Measurements from ENCODE around the gene RPS6KB2.

DNA sequence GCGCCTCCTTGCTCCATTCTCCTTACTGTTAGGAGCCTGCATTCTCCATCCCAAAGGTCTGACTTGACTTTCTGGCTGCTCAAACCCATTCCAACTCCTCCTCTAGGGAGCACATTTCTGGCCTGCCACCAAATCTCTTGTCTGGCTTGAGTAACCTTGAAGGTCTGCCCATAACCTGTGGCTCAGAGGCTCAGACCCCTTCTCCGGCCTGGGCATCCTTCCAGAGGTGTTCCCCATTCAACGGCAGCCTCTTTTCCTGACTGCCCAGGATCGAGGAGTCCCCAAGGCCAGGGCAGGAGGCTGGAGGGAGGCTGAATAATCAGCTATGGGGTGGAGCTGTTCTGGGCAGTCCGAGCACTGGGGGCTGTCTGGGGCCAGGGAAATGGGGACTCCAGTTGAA is 34.3 kb upstream of the RPS6KB2 start:
- TF ChIP-seq, protein P1, sequence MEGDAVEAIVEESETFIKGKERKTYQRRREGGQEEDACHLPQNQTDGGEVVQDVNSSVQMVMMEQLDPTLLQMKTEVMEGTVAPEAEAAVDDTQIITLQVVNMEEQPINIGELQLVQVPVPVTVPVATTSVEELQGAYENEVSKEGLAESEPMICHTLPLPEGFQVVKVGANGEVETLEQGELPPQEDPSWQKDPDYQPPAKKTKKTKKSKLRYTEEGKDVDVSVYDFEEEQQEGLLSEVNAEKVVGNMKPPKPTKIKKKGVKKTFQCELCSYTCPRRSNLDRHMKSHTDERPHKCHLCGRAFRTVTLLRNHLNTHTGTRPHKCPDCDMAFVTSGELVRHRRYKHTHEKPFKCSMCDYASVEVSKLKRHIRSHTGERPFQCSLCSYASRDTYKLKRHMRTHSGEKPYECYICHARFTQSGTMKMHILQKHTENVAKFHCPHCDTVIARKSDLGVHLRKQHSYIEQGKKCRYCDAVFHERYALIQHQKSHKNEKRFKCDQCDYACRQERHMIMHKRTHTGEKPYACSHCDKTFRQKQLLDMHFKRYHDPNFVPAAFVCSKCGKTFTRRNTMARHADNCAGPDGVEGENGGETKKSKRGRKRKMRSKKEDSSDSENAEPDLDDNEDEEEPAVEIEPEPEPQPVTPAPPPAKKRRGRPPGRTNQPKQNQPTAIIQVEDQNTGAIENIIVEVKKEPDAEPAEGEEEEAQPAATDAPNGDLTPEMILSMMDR (optimal IDR thresholded peaks at IDR 0.05 in 1 of 3, IDR thresholded peaks at IDR 0.05 in 1 of 3, conservative IDR thresholded peaks at IDR 0.05 in 1 of 3; ENCODE audit: extremely low read depth in 1 of 3, insufficient read depth in 2 of 3, low read length in 3 of 3): no peak
- TF ChIP-seq EZH2 (IDR thresholded peaks at IDR 0.05; ENCODE audit: low read length): no peak

Data from keratinocyte (primary cell).